T-helper 9 cell (primary cell): ENCODE data around the gene UAP1.

ENCODE experiments used
- DNase-seq: peaks from one replicate; pipeline ENCODE4 v3.0.0-alpha.2; 2020

UAP1 gene

GRCh38 chr1:162619076-162619475, 57.6 kb downstream of the UAP1 start:
- no peak for DNase-seq

GRCh38 chr1:162621256-162621655, 59.7 kb downstream of the UAP1 start:
- DNase-seq: no peak

- DNase-seq: no peak
Observed at GRCh38 chr1:162625679-162626078, 64.2 kb downstream of the UAP1 start.

DNA sequence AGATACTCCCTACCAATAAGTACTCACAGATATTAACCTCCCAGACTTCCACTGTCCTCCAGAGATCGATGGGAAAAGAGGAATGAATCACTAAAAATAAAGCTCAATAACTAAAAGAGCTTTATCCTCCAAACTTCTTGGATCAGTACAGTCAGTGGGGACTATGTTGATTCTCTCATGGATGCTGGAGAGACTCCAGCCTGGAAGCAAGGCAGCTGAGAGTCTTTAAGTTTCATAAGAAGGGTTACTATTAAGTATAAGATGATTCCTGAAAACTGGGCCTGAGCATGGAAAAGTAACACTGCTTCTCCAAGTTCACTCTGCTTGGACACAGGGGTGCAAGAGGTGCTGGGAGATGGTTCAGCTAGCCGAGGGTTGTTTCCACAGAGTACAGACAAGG, 64.6 kb downstream of the UAP1 start:
- DNase-seq: no peak

GRCh38 chr1:162626761-162627160, 65.2 kb downstream of the UAP1 start:
- no peak for DNase-seq

GRCh38 chr1:162627662-162628296, 66.3 kb downstream of the UAP1 start:
- DNase-seq: no peak

- no peak for DNase-seq
Observed at GRCh38 chr1:162629077-162629627, 67.6 kb downstream of the UAP1 start.

GRCh38 chr1:162629651-162630050, 68.1 kb downstream of the UAP1 start:
- no peak for DNase-seq

DNA sequence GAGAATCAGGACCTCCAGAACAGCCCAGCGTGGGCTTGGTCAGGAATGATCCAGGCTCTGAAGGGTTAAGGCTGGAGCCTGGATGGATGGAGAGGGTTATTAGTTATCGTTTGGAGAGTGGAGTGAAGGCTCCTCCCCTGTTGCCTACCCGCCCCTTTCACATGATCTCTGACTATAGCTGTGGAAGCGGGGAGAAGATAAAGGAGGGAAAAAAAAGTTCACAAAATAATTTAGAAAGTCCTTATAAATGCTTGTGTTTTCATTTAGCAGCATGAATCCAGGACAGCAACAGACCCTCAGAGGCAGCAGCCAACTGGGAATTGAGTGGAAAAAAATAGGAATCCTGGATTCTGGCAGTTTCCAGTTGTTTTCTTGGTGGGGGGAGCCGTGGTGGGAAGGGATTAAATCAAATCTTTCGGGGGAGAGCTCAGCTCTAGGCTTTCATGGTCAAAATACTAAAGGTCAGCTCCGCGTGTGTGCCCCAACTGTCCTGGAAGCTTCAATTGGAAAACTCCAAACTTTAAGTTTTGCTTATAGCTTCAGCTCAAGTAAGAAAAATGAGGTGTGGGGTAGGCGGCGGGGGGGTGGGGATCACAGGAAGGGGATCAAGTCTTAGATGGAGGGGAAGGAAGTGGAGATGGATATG, 70.1 kb downstream of the UAP1 start:
- DNase-seq: no peak

GRCh38 chr1:162632217-162632666, 70.7 kb downstream of the UAP1 start, which contains the start of gene DDR2:
Gene DDR2 (plus strand): TSS chr1:162632464. CDS start chr1:162719064, 86,600 bp downstream.
- no peak for DNase-seq

- DNase-seq: no peak
Observed at GRCh38 chr1:162632698-162633080, 71.2 kb downstream of the UAP1 start.

DNA sequence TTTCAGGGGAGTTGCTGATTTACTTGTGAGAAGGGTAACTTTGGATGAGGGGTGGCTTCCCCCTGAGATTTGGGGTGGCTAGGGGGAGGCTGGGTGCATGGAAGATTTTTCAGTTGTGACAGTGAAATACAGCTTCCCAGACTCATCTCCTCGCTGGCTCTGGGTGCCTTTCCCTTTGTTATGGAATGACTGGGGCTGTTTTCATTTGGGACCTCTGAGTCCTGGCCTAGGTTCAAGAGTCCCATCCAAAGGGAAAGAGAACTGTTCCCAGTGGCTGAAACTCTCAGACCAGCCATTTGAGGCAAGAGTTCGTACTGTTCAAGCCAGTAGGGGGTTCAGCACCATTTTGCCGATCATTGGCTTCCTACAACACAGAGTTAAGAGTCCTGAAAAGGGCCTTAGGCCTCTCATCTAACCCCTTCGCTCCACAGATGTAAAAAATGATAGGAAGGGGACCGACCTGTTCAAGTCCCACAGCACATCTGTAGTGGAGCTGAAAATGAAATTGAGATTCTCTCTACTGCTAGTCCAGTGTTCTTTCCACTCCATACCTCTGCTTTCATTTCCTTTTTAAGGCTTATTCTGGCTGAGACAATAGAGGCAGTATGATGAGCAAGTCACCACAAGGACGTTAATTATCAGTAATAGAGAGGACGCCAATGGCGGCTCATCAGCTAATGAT, 71.7 kb downstream of the UAP1 start:
- no peak for DNase-seq

- DNase-seq: no peak
Observed at GRCh38 chr1:162635418-162635817, 73.9 kb downstream of the UAP1 start.

DNA sequence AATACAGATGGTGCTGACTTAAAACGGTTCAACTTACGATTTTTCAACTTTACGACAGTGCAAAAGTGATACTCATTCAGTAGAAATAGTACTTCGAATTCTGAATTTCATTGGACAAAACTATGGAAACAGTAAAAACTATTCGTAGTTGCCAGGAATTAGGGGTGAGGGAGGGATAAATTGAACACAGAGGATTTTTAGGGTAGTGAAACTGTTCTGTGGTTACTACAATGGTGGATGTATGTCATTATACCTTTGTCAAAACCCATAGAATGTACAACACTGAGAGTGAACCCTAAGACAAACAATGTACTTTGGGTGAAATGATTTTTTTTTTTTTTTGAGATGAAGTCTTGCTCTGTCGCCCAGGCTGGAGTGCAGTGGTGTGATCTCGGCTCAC, 78.2 kb downstream of the UAP1 start:
- DNase-seq: no peak

GRCh38 chr1:162641114-162641513, 79.6 kb downstream of the UAP1 start:
- no peak for DNase-seq

DNA sequence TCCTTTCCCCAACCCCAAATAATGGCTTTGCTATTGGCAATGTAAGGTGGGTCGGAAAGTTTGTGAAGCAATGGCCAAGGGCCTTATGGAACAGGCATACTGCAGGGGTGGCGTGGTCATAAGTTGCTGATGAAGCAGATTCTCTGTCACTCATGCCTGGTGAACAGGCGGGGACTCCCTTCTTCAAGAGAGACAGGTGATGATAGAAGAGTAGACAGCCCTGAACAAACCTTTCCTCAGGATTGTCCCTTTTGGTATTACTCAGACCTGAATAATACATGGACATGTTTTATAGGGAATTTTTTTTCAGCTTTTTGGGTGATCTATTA, 83.4 kb downstream of the UAP1 start:
- no peak for DNase-seq

DNA sequence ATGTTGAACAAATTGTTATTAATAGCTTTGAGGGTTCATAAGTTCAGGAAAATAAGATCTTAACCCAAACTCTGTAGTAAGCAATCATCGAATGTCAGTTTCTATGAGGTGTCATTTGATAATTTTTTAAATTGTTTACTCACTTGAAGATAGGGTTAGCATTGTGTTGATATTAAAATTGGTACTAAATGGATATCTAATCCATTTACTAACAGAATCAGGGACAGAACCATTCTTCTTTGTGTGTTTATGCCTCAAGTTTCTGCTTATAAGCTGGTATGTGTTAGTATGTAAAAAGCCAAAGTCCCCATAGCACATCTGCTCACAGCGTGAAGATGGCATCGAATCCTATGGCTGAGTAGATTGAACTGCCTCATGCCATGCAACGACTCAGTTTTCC, 84.1 kb downstream of the UAP1 start:
- DNase-seq: no peak

DNA sequence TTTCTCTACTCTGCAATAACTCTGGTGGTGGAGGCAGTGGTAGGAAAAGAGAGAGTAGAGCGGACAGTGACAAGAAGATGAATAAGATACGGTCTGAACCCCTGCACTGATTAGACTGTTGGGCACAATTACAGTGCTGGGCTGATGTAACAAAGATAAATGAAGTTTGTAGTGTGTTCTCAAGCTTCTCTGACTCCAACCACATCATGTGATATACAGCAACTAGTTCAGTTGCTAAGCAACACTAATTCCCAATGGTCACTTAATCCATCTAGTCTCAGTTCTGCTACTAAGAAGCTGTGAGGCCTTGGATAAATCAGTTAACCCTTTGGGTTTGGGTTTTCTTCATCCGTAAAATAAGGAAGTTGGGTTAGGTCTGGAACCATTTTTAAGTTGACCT, 88.1 kb downstream of the UAP1 start:
- DNase-seq: no peak
